Thoracic aorta (tissue), 2 donors: Measurements from ENCODE around the gene MAP3K5. TPM values are rescaled to one million over a fixed set of nuclear protein-coding genes. Genes with fewer than 3 reads are reported as not detected.

Source experiments
- ATAC-seq: fragments of 150-250 bp; one replicate; pipeline ENCODE4 v1.8.0; 2017; ENCODE audit warnings: low read depth; ENCODE audit not compliant: insufficient number of reproducible peaks, low FRiP score
- DNase-seq: peaks from one replicate; pipeline ENCODE4 v3.0.0-alpha.2; 2020; ENCODE audit warnings: low spot score
- H3K27ac ChIP-seq, 2 donors: fragments of 200-600 bp; sonication (generic); 1 replicate in 1 of 2; 2 replicates in 1 of 2; pipeline ENCODE4 v1.5.1; 2016; ENCODE audit warnings: mild to moderate bottlenecking in 2 of 2, moderate library complexity in 2 of 2
- H3K27me3 ChIP-seq: fragments of 200-600 bp; sonication (generic); replicated peaks from 2 replicates; pipeline ENCODE4 v1.6.0; 2016; ENCODE audit warnings: mild to moderate bottlenecking; ENCODE audit not compliant: insufficient read depth
- H3K36me3 ChIP-seq: fragments of 200-600 bp; sonication (generic); one replicate; pipeline ENCODE4 v1.5.1; 2016
- H3K4me1 ChIP-seq, 2 donors: fragments of 200-600 bp; sonication (generic); 1 replicate in 1 of 2; 2 replicates in 1 of 2; pipeline versions ENCODE4 v1.5.1 to v1.6.0; 2016; ENCODE audit warnings: low read depth in 2 of 2, mild to moderate bottlenecking in 1 of 2; ENCODE audit not compliant: control insufficient read depth in 1 of 2
- H3K4me3 ChIP-seq: fragments of 200-600 bp; sonication (generic); 2 replicates; pipeline ENCODE4 v1.5.1; 2016; ENCODE audit warnings: mild to moderate bottlenecking
- H3K9me3 ChIP-seq: fragments of 200-600 bp; sonication (generic); 2 replicates; pipeline ENCODE4 v1.5.1; 2016
- CTCF ChIP-seq: fragments of 200-600 bp; sonication (generic); IDR thresholded peaks from one replicate; pipeline ENCODE4 v1.5.1; 2019; ENCODE audit warnings: antibody characterized with exemption
- total RNA-seq, 2 donors: library from RNA; depleted of rRNA; stranded (reverse); fragments of >200 nt; gene quantifications; one replicate each; pipeline versions ENCODE4 v1.1.0 to v1.2.3, GENCODE V29; 2016

MAP3K5 gene
- total RNA-seq, 2 donors from 2014 or later, result 73.6 to 101 TPM

GRCh38 chr6:136745300-136745699 is 47.0 kb downstream of the MAP3K5 start:
- no peak for TF ChIP-seq CTCF
- H3K27me3 ChIP-seq, result no peaks in the 10 kb centered on the region
- H3K4me1 ChIP-seq, result peaks cover 18 to 77% of the 10 kb centered on the region in 2 donors
- DNase-seq (no peak), ATAC-seq (no peak)
- H3K4me3 ChIP-seq, result peak overlapping the region; percentile 51
- peak overlapping the region; percentile 52 to 66 for H3K27ac ChIP-seq
- no peaks in the 10 kb centered on the region for H3K36me3 ChIP-seq
- no peaks in the 10 kb centered on the region for H3K9me3 ChIP-seq

GRCh38 chr6:136744889-136745288 is 47.4 kb downstream of the MAP3K5 start:
- H3K4me3 ChIP-seq, result peak overlapping the region; percentile 51
- H3K9me3 ChIP-seq, result no peaks in the 10 kb centered on the region
- no peaks in the 10 kb centered on the region for H3K36me3 ChIP-seq
- no peak for TF ChIP-seq CTCF
- no peaks in the 10 kb centered on the region for H3K27me3 ChIP-seq
- ATAC-seq (no peak), DNase-seq (no peak)
- H3K4me1 ChIP-seq, result peaks cover 16 to 76% of the 10 kb centered on the region in 2 donors
- peak overlapping the region; percentile 52 to 66 for H3K27ac ChIP-seq

- Histone ChIP-seq H3K36me3 (no peaks in the 10 kb centered on the region), H3K27ac (no peak overlapping the region), H3K4me1 (peaks cover 32 to 83% of the 10 kb centered on the region in 2 donors), H3K27me3 (no peaks in the 10 kb centered on the region), H3K4me3 (no peak overlapping the region), H3K9me3 (no peaks in the 10 kb centered on the region)
- ATAC-seq (no peak), DNase-seq (no peak)
- TF ChIP-seq CTCF, result no peak
Observed at GRCh38 chr6:136742125-136742524, 50.2 kb downstream of the MAP3K5 start.

GRCh38 chr6:136740050-136740974 is 52.0 kb downstream of the MAP3K5 start:
- ATAC-seq, result peak; percentile 51
- Histone ChIP-seq H3K27ac (peak overlapping the region; percentile 73 to 80), H3K36me3 (no peaks in the 10 kb centered on the region), H3K9me3 (no peaks in the 10 kb centered on the region), H3K4me1 (peaks cover 42 to 83% of the 10 kb centered on the region in 2 donors), H3K4me3 (peak overlapping the region; percentile 47), H3K27me3 (no peaks in the 10 kb centered on the region)
- TF ChIP-seq CTCF, result no peak
- no peak for DNase-seq

GRCh38 chr6:136739501-136739900 is 52.8 kb downstream of the MAP3K5 start:
- DNase-seq (no peak), ATAC-seq (no peak)
- H3K4me3 ChIP-seq, result peak overlapping the region; percentile 47
- H3K27ac ChIP-seq, result peak overlapping the region; percentile 73 to 80
- H3K36me3 ChIP-seq, result no peaks in the 10 kb centered on the region
- no peaks in the 10 kb centered on the region for H3K9me3 ChIP-seq
- no peak for TF ChIP-seq CTCF
- H3K4me1 ChIP-seq, result peaks cover 38 to 85% of the 10 kb centered on the region in 2 donors
- H3K27me3 ChIP-seq, result no peaks in the 10 kb centered on the region
